Epidermal melanocyte (primary cell): Measurements from ENCODE around the gene NRAP.

Experiments
- DNase-seq: peaks from one replicate; pipeline ENCODE4 v3.0.0; 2011; ENCODE audit warnings: low spot score; ENCODE audit not compliant: insufficient read length

NRAP gene

DNA sequence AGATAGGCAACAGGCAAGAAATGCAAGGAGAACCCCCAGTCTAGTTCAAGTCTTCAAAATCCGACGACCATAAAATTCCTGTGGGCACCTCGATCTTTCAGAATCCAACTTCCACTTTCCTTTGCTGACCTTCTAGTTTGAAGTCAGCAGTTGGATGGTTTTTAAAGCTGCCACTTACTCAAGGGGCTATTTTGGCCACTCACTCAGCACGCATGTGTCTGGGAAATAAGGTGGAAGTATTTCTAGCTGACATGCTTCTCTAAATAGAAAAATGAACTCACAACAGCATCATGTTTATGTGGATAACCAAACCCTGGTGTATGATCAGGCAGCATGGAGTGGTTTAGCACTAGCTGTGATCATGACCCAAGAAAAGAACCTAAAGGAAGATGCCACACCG lies at the start of gene NRAP:
NRAP (minus strand) TSS at position 134 of the 400 bp plus-strand sequence. CDS start 159 bp downstream, outside the sequence.
- no peak for DNase-seq

DNA sequence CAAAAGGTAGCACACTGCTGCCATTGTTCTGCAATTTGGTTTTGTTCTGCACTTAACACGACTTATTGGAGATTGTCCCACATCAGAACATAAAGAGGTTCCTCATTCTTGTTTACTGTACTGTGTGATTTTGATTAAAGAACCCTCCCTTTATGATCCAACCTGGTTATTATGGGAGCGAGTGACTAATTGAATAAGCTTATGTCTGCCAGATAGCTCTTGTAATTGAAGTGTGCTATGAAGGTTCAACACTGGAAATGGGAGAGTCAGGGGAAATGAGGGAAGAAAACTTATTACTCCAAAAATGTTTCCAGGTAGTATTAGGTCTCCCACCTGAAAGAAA lies 49.8 kb upstream of the NRAP start:
- DNase-seq, result no peak

DNA sequence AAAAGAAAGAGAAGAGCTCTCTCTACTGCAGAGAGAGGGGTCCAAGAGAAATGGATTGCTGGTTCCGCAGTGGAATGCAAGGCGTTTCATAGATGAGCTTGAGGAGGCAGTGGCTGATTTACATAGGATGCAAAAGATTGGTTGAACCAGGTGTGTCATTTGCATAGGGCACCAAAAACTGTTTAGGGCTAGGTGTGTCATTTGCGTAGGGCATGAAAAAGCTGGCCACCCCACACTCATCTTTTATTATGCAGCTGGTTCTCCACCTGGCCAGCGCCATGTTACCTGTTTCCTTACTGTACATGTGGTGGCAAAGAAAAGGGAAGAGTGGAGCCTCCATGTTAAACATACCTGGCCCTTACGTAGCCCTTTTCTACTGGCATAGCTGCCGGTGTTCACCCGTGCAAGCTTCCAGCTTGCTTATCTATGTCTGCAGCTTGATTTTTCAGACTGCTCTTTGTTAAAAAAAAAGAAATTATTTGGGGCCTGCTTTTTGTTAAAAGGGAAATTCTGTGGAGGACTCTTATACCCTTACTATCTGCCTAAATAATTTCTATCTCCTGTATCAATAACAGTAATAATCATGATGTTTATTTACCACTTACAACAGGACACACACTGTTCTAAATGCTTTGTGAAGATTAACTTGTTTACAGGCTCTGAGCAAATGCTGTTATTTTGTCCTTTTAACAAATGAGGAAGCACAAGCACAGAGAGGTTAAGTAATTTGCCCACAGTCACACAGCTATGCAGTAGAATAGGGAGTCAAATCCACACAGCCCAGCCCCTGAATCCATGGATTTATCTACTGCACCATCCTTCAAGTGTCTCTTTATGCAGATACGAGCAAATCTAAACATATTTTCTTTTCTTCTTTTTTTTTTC lies 49.2 kb upstream of the NRAP start:
- DNase-seq, result no peak

DNA sequence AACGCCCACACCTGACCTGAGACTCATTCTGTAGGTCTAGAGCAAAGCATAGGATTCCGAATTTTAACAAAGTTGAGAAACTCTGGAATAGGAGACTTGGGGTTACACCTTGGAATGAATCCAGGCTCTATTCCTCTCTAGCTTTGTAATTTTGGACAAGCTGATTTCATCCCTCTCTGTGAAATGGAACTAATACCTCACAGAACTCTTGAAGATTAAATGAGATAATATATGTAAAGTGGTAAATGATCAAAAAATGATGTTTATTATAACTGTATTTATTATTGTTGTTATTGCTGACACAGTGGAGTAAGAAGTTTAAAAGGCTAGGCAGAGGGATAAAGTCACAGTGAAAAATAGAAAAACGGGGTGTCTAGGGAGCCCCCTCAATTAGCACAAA lies 48.2 kb upstream of the NRAP start:
- no peak for DNase-seq

DNA sequence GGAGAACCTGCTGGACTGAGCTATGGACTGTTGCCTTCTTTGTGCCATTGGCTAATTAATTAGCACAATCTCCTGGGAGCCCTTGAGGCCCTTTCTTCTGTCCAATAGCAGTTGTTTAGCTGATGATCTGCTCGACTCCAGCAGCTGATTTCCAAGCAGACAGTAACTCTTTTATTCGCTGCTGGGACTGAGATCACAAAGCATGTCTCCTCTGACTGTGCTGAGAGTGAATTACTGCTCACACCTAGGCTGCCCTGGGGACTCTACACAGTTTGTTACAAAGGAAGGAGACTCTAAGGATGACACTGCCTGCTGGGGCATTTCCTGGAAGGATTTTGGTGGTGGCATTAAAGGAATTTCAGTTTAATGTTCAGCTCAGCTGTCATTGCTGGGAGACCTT lies 47.3 kb upstream of the NRAP start:
- no peak for DNase-seq

DNA sequence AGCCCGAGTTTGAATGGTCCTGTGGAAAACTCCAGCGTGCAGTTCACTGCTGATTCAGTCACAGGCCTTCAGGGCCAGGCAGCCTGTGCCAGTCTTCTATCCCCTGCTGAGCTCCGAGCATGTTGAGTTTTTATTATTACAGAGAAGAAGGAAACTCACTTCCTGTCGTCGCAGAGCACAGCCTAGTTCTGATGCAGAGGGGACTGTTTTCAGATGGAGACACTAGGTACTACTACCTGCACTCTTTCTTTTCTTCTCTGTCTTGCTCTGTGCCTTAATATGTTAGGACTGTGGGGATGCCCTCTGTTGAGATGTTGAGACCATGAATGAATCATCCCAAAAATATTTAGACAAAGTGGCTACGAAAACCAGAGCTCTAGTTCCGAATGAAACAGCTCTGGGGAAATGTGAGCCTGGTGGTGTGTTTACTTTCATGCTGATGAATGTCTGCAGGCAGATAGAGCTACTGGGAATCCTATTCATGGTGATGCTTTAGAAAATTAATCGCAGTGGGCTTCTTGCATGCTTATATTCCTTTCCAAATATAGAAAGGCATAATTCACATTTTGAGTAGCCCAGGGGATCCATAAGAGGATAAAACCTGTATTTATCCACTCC lies 45.5 kb upstream of the NRAP start:
- DNase-seq, result no peak

DNA sequence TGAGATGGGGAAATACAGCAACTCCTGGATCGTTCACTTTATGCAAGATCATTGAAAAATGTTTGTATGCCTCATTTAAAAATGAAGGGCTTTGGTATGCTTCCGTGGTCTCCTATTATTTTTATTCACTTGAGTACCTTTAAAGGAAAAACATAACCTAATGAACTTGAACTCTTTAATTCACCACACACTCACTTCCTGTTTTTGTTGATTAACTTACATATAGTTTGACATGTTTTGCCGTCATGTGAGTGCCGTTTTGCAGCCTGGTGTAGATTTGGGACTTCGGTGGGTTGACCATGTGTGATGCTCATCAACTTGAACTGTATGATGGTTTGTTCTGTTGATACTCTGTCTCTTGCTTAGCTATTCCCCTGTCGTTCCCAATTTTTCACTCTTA lies 44.8 kb upstream of the NRAP start:
- DNase-seq, result no peak

DNA sequence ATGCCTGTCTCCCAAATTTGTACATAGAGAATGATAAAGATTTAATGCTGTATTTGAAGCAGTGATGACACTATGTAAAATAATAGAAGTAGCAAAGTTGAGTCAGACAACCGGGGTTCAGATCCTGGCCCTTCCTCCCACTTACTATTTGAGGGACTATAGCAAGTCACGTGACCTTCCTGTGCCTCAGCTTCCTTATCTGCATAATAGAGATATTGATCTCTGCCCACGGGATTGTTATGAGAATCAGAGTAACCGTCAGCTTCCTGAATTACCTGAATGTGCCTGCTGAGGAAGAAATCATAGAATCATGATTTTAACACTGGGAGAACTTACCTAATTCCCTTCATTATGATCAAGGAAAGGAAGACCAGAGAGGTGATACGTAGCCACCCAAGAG lies 42.8 kb upstream of the NRAP start:
- DNase-seq, result no peak

DNA sequence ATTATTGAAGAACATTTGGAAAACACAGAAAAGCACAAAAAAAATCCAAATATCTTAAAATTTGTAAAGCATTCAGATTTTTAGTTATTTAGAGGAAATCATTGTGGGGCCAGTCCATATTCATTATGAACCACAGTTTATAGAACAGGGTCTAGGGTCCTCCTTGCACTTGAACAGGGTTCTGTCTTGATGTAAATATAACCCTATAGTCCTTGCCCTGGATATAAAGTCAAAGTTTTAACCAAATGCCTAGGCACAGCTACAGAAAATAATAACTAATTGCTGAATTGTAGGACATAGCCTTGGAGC lies 41.5 kb upstream of the NRAP start:
- no peak for DNase-seq

GRCh38 chr10:113704637-113705343 lies 40.9 kb upstream of the NRAP start:
- no peak for DNase-seq

GRCh38 chr10:113697595-113697994 lies 33.8 kb upstream of the NRAP start:
- DNase-seq, result no peak

DNA sequence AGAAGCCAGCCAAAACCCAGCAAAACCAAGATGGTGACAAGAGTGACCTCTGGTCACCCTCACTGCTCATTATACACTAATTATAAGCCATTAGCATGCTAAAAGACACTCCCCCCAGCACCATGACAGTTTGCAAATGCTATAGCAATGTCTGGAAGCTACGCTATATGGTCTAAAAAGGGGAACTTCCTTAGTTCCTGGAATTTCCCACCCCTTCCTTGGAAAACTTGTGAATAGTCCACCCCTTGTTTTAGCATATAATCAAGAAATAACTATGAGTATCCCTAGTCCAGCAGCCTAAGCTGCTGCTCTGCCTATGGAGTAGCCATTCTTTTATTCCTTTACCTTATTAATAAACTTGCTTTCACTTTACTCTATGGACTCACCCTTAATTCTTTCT lies 31.9 kb upstream of the NRAP start:
- DNase-seq, result no peak

- no peak for DNase-seq
Measured at GRCh38 chr10:113693348-113693747, 29.5 kb upstream of the NRAP start.

DNA sequence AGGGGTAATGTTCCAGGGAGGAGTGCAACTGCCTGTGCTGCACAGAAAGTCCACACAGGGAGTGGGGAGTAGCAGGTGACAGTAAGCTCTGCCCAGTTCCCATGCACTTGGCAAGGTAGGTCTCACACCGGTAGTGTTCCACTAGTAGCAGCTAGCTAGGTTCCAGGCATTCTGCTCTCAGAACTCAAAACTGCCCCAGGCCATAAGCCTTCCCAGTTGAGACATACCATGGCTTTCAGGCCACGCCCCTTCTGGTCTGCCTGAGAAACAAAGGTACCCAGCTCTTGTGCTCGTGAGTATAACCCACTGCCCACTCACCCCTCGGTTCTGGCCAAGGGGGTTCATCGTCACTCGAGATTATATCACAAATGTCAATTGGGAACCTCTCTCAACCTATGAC lies 28.4 kb upstream of the NRAP start:
- DNase-seq, result no peak

- no peak for DNase-seq
Measured at GRCh38 chr10:113691381-113691780, 27.5 kb upstream of the NRAP start.

DNA sequence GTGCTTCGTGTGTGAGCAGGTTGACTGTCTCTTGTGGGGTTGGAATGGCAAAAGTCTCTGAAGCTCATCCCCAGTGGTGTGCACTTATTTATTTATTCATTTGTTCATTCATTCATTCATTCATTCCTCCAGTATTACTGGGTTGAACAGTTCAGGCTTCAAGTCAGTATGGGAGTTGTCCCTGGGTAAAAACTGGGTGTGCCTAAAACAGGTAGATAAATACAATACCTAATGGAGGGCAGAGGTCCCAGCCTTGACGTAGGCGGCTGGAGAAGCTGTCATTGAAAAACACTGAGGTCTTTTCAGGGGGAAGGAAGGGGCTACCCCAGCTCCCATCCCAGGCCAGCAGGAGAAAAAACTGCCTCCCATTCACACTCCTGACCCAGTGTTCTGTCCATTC lies 26.9 kb upstream of the NRAP start:
- DNase-seq, result no peak

DNA sequence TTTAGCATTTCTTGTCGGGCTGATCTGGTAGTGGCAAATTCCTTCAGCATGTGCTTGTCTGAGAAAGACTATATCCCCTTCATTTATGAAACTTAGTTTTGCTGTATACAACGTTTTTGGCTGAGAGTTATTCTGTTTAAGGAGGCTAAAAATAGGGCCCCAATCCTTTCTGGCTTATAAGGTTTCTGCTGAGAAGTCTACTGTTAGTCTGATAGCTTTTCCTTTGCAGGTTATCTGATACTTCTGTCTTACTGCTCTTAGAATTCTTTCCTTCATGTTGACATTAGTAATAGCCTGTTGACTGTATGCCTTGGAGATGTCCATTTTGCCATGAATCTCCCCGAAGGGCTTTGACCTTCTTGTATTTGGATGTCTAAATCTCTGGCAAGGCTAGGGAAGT lies 25.7 kb upstream of the NRAP start:
- DNase-seq, result no peak

GRCh38 chr10:113689057-113689456 lies 25.2 kb upstream of the NRAP start:
- no peak for DNase-seq

DNA sequence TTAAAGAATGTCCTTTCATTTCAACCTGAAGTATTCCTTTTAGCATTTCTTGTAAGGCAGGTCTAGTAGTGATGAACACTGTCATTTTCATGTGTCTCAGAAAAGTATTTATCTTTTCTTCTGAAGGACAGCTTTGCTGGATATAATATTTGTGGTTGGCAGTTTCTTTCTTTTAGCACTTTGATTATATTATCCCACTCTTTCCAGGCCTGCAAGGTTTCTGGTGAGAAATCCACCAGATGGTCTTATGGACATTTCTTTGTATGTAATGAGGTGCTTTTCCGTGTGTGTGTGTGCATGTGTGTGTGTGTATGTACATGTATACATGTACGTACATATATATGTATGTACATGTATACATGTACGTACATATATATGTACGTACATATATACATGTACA lies 23.2 kb upstream of the NRAP start:
- DNase-seq, result no peak

- DNase-seq, result no peak
Measured at GRCh38 chr10:113686028-113686427, 22.2 kb upstream of the NRAP start.

DNA sequence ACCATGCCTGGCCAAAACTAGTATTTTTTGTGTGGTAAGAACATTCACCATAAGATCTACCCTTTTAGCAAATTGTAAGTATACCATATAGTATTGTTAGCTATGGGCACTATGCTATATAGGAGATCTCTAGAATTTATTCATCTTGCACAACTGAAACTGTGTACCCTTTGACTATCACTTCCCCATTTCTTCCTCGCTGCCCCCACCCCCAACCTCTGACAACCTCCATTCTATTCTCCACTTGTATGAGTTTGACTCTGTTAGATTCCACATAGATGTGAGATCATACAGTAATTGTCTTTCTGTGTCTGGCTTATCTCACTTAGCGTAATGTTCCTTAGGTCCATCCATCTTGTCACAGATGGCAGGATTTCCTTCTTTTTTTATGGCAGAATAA lies 19.5 kb upstream of the NRAP start:
- DNase-seq, result no peak

- no peak for DNase-seq
Measured at GRCh38 chr10:113681533-113682470, 18.0 kb upstream of the NRAP start.
